Stimulated activated CD8-positive, alpha-beta memory T cell treated with anti-CD3 and anti-CD28 coated beads, Interleukin-4, amount 100 ng/mL, for 4 hours (primary cell): ENCODE results near the gene TMEM51.
A peak's percentile ranks its signal among the peaks of the same experiment; 100 is the strongest.
"Not testable (repeated sequence)": the region's sequence is repeated elsewhere in the genome, so short reads cannot be mapped to it uniquely, and the experiment has no call there.

Source experiments
- DNase-seq, 2 donors: peaks; one replicate each; pipeline ENCODE4 v3.0.0-alpha.2; 2020; ENCODE audit warnings: low read depth in 2 of 2, low spot score in 1 of 2

TMEM51 gene

GRCh38 chr1:15125101-15125745 is 28.3 kb upstream of the TMEM51 start:
- no peak for DNase-seq

GRCh38 chr1:15128077-15128476 is 25.5 kb upstream of the TMEM51 start:
- no peak for DNase-seq

DNA sequence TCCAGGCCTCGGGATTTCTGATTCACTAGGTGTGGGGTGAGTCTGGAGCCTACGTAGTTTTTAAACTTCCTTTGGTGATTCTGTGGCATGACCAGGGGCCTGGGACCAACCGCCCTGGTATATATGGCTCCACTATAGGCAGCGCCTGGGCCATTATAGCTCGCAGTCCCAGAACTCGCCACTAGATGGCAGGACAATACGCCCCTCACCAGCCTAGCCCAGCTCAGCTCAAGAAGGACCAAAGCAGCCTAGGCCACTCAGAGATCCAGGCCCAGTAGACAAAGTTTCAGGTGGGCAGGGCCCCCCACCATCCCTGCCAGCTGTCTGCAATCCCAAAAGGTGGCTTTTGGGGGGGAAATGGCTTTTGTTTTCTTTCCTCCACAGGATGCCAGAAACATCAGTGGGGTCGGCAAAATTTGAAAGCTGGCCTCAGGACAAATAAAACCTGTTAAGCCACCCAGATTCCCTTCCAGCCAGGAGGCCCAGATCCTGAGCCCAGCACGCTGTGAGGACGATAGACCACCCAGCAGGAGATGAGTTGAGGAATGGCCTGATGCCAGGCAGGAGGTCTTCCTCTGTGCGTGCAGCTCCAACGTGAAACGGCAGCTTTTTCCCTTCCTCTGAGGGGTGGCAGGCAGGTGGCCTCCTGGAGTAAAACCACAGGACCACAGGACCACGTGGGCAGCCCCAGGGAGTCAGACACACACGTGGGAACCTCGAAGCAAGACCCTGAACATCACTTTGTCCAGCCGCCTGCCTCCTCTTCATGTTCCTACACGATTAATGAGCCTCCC is 24.8 kb upstream of the TMEM51 start:
- DNase-seq, result peak; percentile 41 to 62

DNA sequence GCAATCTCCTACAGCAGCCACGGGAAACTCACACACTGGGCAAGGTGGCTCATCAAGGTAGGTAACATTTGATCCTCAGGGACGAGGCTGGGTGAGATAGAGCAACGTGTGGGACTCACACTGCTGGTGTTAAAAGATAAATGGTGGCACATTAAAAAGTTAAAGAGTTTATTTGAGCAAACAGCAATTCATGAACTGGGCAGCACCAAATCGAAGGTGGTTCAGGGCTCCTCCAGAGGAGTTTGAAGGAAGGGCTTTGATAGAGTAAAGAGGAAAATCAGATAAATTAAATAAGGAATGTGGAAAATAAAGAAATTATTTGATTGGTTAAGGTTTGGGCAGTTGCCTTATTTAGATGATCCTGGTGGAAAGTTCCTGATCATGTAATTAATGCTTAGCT is 23.6 kb upstream of the TMEM51 start:
- no peak for DNase-seq

DNA sequence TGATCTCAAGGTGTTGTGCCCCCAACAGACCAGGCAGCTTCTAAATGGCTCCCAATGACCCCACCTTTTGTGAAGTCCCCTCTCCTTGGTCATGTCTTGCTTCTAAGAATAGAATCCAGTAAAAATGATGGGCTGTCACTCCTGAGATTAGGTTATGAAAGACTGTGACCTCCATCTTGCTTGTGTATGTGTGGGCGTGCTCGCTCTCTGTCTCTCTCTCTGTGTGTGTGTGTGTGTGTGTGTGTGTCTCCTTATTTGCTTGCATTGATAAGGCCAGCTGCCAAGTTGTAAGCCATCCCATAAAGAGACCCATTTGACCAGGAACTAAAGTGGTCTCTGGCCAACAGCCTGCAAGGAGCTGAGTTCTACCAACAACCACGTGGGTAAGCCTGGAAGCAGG is 22.9 kb upstream of the TMEM51 start:
- no peak for DNase-seq

DNA sequence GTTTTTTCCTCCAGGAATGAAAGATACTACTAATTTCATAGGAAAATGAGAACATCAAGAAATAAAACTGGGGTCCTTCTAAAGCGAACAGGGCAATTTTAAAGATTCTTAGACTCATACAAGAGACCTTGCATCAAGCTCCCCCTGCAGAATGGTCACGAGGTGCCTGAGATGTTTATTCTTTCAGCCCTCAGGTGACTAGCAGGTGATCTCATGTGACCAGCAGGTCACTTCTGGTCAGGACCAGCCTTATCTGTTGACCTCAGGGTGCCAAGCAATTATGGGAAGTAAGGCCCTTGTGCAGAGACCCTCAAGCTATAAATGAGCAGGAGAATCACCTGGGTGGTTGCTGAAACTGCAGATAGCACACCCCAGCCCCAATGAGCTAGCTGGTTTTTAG is 20.6 kb upstream of the TMEM51 start:
- DNase-seq, result no peak

- DNase-seq, result no peak
Observed at GRCh38 chr1:15134285-15134684, 19.3 kb upstream of the TMEM51 start.

- not testable (repeated sequence) for DNase-seq
Observed at GRCh38 chr1:15135604-15136003, 17.9 kb upstream of the TMEM51 start.

DNA sequence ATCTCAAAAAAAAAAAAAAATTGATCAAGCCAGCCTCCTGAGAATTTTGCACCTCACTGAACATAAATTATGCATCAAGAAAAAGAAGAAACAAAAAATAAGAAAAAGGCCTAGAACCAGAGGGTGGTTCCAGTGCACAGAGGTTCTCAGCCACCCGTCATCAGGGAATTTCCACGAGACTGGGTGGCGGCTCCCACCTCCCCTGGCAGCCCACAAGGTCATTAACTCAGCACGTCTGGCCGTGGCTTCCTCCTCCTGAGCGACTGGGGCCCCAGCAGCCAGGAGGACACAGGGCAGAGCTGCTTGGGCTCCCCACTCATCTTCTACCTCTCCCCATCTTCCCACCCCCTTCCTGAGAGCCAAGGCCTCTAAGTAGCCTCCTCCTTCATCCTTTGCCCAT is 15.7 kb upstream of the TMEM51 start:
- DNase-seq, result no peak

DNA sequence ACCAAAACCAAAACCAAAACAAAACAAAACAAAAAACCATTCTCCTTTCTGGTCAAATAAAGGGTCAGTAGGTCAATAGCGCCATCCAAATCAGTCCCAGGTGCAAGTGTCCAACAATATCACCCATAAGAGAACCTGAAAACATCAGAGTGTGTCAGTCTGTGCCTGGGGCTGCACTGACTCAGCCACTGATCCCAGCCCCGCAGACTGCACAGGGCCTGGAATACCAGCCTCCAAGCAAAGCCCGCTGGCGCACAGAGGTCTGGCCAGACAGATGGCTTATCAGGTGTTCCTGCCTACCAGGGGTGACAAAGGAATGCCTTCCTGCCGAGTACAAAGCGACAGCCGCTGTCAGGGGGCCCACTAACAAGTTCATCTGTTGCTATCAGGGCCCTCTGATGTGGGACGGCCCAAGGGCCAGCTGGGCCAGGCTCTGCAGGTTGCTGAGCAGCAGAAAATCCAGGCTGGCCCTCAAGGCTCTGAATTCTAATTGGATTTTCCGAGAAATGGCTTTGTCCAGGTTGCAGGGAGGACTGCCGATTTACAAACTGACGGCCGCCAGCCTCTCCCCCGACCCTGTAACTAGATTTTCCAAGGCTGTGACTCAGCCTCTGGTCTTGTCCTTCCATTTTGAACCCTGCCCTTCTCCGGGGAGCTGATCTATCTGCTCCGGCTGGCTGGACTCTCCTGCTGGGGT is 13.7 kb upstream of the TMEM51 start:
- DNase-seq, result no peak

- DNase-seq, result no peak
Observed at GRCh38 chr1:15141935-15142539, 11.5 kb upstream of the TMEM51 start.

DNA sequence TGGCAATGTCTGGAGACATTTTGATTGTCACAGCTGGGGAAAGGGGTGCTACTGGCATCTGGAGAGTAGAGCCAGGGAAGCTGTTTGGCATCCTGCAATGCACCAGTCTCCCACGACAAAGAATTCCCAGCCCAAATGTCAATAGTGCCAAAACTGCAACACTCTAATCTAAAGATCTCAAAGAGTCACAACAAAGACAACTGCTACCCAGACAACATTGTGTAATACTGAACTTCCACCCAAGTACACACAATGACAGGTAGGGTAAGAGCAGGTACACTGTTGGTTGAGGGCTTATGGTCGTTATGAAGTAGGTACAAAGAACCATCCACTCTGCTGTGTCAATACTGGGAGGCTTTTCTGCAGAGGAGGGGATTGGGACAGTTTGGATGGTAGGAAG is 8.2 kb upstream of the TMEM51 start:
- DNase-seq, result no peak

DNA sequence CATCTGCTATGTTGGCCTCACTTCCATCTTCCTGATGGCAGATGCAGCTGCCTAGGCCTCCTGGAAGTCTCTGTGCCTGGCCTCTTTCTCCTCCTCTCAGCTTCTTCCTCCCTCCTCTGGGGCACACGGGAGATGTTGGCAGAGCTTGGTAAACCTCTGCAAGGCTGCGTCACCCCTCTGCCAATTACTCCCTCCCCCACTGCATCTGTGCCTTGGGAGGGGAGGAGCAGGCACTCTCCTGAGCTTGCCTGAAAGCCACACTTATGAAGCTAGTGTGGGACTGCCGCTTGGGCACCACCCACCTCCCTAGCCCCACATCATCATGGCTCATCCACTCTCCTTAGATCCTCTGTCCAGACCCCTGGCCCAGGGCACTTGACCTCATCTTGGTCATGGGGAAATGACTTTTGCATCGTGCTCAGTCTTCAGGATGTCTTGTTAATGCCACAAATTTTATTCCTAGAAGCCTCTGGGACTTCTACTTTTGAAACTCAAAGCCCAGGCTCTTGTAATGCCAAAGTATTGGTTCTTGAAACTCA is 7.3 kb upstream of the TMEM51 start:
- no peak for DNase-seq

DNA sequence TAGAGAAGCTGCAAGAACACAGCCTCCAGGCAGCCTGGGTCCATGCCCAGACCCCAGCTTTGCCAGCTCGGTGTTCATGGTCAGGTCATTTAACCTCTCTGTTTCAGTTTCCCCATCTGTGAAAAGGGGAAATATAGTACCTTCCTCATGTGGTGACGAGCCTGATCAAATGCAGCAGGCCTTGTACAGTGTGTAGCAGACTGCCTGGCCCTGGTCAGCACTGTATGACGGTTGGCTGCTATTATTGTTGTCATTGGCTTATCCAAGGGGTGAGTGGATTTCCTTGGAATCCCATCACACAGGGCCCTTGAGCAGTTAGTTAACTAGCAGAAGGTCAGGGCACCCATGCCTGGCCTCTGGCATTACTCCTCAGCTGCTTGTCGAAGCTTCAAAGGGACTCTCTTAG is 6.6 kb upstream of the TMEM51 start:
- DNase-seq, result no peak

GRCh38 chr1:15148004-15148403 is 5.5 kb upstream of the TMEM51 start:
- no peak for DNase-seq

DNA sequence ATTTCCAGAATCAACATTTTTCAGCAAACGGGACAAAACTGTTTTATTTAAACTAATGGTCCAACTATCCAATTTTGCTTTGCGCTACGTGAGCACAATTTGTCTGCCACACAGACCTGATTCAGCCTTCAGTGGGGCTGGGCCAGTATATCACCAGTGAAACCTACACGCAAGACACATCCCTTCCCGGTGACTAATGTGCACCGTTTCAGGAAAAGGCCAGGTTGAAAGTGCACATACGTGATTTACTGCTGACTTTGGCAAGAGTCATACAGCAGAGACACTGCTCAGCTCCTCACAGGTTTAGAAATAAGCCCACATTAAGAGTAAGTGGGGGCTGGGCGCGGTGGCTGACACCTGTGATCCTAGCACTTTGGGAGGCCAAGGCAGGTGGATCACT is 5.1 kb upstream of the TMEM51 start:
- DNase-seq, result no peak

GRCh38 chr1:15148941-15149340 is 4.6 kb upstream of the TMEM51 start:
- no peak for DNase-seq

GRCh38 chr1:15150376-15150775 is 3.2 kb upstream of the TMEM51 start:
- no peak for DNase-seq

GRCh38 chr1:15151377-15151806 is 2.2 kb upstream of the TMEM51 start:
- DNase-seq, result no peak

- no peak for DNase-seq
Observed at GRCh38 chr1:15151871-15152270, 1.7 kb upstream of the TMEM51 start.

- DNase-seq, result no peak
Observed at GRCh38 chr1:15152318-15153183, 996 bp upstream of the TMEM51 start.
